HepG2 (cell line): ENCODE results near the gene WDR27. TPM values are rescaled to one million over a fixed set of nuclear protein-coding genes. Genes with fewer than 3 reads are reported as not detected.

ENCODE experiments used
- ASH2L ChIP-seq: fragments of 300-600, 200-600 bp; sonication (generic); IDR thresholded peaks from 2 replicates; pipeline ENCODE4 v1.7.0; 2017; ENCODE audit warnings: low read depth, mild to moderate bottlenecking, moderate library complexity, mixed read lengths, low read length; ENCODE audit not compliant: insufficient read length
- DNMT1 ChIP-seq: sonication (generic); formaldehyde crosslinking; IDR thresholded peaks from 2 replicates; pipeline ENCODE4 v1.5.1; 2020; ENCODE audit warnings: mild to moderate bottlenecking, missing genetic modification reagents
- FOXK1 ChIP-seq: sonication (generic); formaldehyde crosslinking; IDR thresholded peaks from 2 replicates; pipeline ENCODE4 v1.4.0; 2020; ENCODE audit warnings: low read depth, missing genetic modification reagents, borderline replicate concordance
- GTF3A ChIP-seq: sonication (generic); formaldehyde crosslinking; conservative IDR thresholded peaks from 2 replicates; pipeline ENCODE4 v1.4.0; 2020; ENCODE audit warnings: mild to moderate bottlenecking, missing genetic modification reagents
- HMGXB4 ChIP-seq, 2 experiments: sonication (generic) in 1 of 2; formaldehyde crosslinking in 1 of 2; IDR thresholded peaks; 2 replicates each; pipeline versions ENCODE4 v1.4.0 to v1.6.1; 2018 to 2020; ENCODE audit warnings: missing genetic modification reagents in 2 of 2, borderline replicate concordance in 1 of 2, low read depth in 1 of 2, mild to moderate bottlenecking in 1 of 2, missing biosample characterization in 1 of 2
- IKZF4 ChIP-seq: sonication (generic); formaldehyde crosslinking; IDR thresholded peaks from 2 replicates; pipeline ENCODE4 v1.5.1; 2020; ENCODE audit warnings: borderline replicate concordance, mild to moderate bottlenecking, low read depth, missing genetic modification reagents; ENCODE audit errors: not compliant biosample characterization
- IRF9 ChIP-seq: sonication (generic); formaldehyde crosslinking; IDR thresholded peaks from 2 replicates; pipeline ENCODE4 v1.8.0; 2022; ENCODE audit warnings: missing genetic modification reagents, mild to moderate bottlenecking, borderline replicate concordance
- ISL2 ChIP-seq: sonication (generic); formaldehyde crosslinking; IDR thresholded peaks from 2 replicates; pipeline ENCODE4 v1.5.0; 2020; ENCODE audit warnings: missing genetic modification reagents
- NFATC3 ChIP-seq: sonication (generic); formaldehyde crosslinking; IDR thresholded peaks from 2 replicates; pipeline ENCODE4 v1.5.1; 2020; ENCODE audit warnings: mild to moderate bottlenecking, missing genetic modification reagents
- NFRKB ChIP-seq: fragments of 450-650 bp; IDR thresholded peaks from 2 replicates; pipeline ENCODE4 v1.6.1; 2017
- NONO ChIP-seq, 2 experiments: fragments of 450-650 bp in 1 of 2; sonication (generic) in 1 of 2; formaldehyde crosslinking in 1 of 2; IDR thresholded peaks in 1 of 2; conservative IDR thresholded peaks in 1 of 2; 2 replicates each; pipeline versions ENCODE4 v1.6.1 to v1.8.0; 2017 to 2022; ENCODE audit warnings: mild to moderate bottlenecking in 1 of 2, missing genetic modification reagents in 1 of 2, moderate library complexity in 1 of 2
- PAF1 ChIP-seq: IDR thresholded peaks from 2 replicates; pipeline ENCODE4 v1.6.1; 2016; ENCODE audit warnings: missing genetic modification reagents, missing compliant biosample characterization
- PHF21A ChIP-seq: sonication (generic); formaldehyde crosslinking; IDR thresholded peaks from 2 replicates; pipeline ENCODE4 v1.5.0; 2020; ENCODE audit warnings: mild to moderate bottlenecking, missing genetic modification reagents
- PITX1 ChIP-seq: sonication (generic); formaldehyde crosslinking; IDR thresholded peaks from 2 replicates; pipeline ENCODE4 v1.5.1; 2020; ENCODE audit warnings: mild to moderate bottlenecking, missing genetic modification reagents
- RNF2 ChIP-seq: fragments of 450-650 bp; conservative IDR thresholded peaks from 2 replicates; pipeline ENCODE4 v1.6.1; 2016; ENCODE audit warnings: low read depth
- TRIM22 ChIP-seq: fragments of 450-650 bp; IDR thresholded peaks from 2 replicates; pipeline ENCODE4 v1.6.1; 2017
- ZFP82 ChIP-seq: sonication (generic); formaldehyde crosslinking; IDR thresholded peaks from 2 replicates; pipeline ENCODE4 v1.5.1; 2020; ENCODE audit warnings: mild to moderate bottlenecking, missing genetic modification reagents, borderline replicate concordance
- ZNF501 ChIP-seq: sonication (generic); formaldehyde crosslinking; IDR thresholded peaks from 2 replicates; pipeline ENCODE4 v1.5.1; 2020; ENCODE audit warnings: mild to moderate bottlenecking, moderate library complexity, missing genetic modification reagents
- ZNF629 ChIP-seq: sonication (generic); formaldehyde crosslinking; conservative IDR thresholded peaks from 2 replicates; pipeline ENCODE4 v1.5.0; 2020; ENCODE audit warnings: missing genetic modification reagents
- ZNF7 ChIP-seq: IDR thresholded peaks from 2 replicates; pipeline ENCODE4 v1.6.1; 2016; ENCODE audit warnings: missing biosample characterization, missing genetic modification reagents
- ZNF737 ChIP-seq: sonication (generic); formaldehyde crosslinking; IDR thresholded peaks from 2 replicates; pipeline ENCODE4 v1.5.0; 2020; ENCODE audit warnings: missing genetic modification reagents, mild to moderate bottlenecking, borderline replicate concordance
- ZSCAN25 ChIP-seq: sonication (generic); formaldehyde crosslinking; IDR thresholded peaks from 2 replicates; pipeline ENCODE4 v1.8.0; 2022; ENCODE audit warnings: mild to moderate bottlenecking, missing genetic modification reagents
- ZSCAN31 ChIP-seq: sonication (generic); formaldehyde crosslinking; IDR thresholded peaks from 2 replicates; pipeline ENCODE4 v1.5.0; 2020; ENCODE audit warnings: low read depth, mild to moderate bottlenecking, missing genetic modification reagents
- polyA plus RNA-seq, 8 experiments: library from polyadenylated mRNA; depleted of rRNA in 3 of 8; stranded (reverse) in 7 of 8; unstranded in 1 of 8; fragments of >200 nt; fragmentation: Illumina TruSeq in 4 of 8; extraction: Trizol in 4 of 8; gene quantifications; 2 replicates each; pipeline versions ENCODE4 v1.2.1 to v1.2.3, GENCODE V29; 2011 to 2016; ENCODE audit warnings: low read depth in 4 of 8, missing spikeins in 1 of 8, mixed read lengths in 1 of 8; ENCODE audit not compliant: insufficient read depth in 1 of 8
- total RNA-seq, 5 experiments: library from RNA; depleted of rRNA; stranded (reverse); fragments of >200 nt; fragmentation: Illumina TruSeq; extraction: Trizol; gene quantifications; 2 replicates each; pipeline ENCODE4 v1.2.3, GENCODE V29; 2016; ENCODE audit warnings: low read depth in 1 of 5
- TF ChIP-seq, protein P1 (sequence below): IDR thresholded peaks from 2 replicates; pipeline ENCODE4 v1.6.1; 2016; ENCODE audit warnings: low read depth, control low read depth

Gene WDR27
- total and polyA plus RNA-seq, 2 of the 13 experiments (the other 11 are each of a cell fraction or from before 2014, with no cell fraction given): 34.1 to 80.3 TPM

- peak; percentile 92; the same call in 1 of the 2 replicates for TF ChIP-seq IRF9
- TF ChIP-seq ASH2L: no peak
- TF ChIP-seq GTF3A (CRISPR knock-in tag): no peak
- no peak for TF ChIP-seq PAF1 (CRISPR knock-in tag)
- TF ChIP-seq PITX1: no peak
- TF ChIP-seq NONO (IDR thresholded peaks at IDR 0.05): no peak
- TF ChIP-seq NONO (CRISPR knock-in tag; conservative IDR thresholded peaks at IDR 0.05): peak; percentile 89
- no peak for TF ChIP-seq ZNF737 (CRISPR knock-in tag)
- peak; percentile 88; the same call in 1 of the 2 replicates for TF ChIP-seq ZFP82 (CRISPR knock-in tag)
- TF ChIP-seq, protein P1, sequence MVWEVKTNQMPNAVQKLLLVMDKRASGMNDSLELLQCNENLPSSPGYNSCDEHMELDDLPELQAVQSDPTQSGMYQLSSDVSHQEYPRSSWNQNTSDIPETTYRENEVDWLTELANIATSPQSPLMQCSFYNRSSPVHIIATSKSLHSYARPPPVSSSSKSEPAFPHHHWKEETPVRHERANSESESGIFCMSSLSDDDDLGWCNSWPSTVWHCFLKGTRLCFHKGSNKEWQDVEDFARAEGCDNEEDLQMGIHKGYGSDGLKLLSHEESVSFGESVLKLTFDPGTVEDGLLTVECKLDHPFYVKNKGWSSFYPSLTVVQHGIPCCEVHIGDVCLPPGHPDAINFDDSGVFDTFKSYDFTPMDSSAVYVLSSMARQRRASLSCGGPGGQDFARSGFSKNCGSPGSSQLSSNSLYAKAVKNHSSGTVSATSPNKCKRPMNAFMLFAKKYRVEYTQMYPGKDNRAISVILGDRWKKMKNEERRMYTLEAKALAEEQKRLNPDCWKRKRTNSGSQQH: no peak
- TF ChIP-seq ZNF7: no peak
- no peak for TF ChIP-seq ZNF629
- peak; percentile 83 for TF ChIP-seq DNMT1 (CRISPR knock-in tag)
- TF ChIP-seq ZNF501 (CRISPR knock-in tag): peak; percentile 97
- TF ChIP-seq ZSCAN31 (CRISPR knock-in tag): peak; percentile 45; the same call in 1 of the 2 replicates
- peak; percentile 55 for TF ChIP-seq IKZF4 (CRISPR knock-in tag)
- TF ChIP-seq ISL2 (CRISPR knock-in tag): no peak
- peak; percentile 80 for TF ChIP-seq ZSCAN25 (CRISPR knock-in tag)
- TF ChIP-seq NFRKB: no peak
- no peak for TF ChIP-seq FOXK1
- TF ChIP-seq HMGXB4 (CRISPR knock-in tag; IDR thresholded peaks at IDR 0.05; ENCODE audit: borderline replicate concordance in 1 of 2, low read depth in 1 of 2): peak in 1 of 2 experiments; percentile 88; a peak in 1 of 4 replicates
- TF ChIP-seq TRIM22: no peak
- TF ChIP-seq RNF2: no peak; the same call in 1 of the 2 replicates
- TF ChIP-seq NFATC3 (CRISPR knock-in tag): peak; percentile 76; the same call in 1 of the 2 replicates
- no peak for TF ChIP-seq PHF21A (CRISPR knock-in tag)
Observed at GRCh38 chr6:169724494-169725124, 22.8 kb upstream of the WDR27 start, which contains the start of gene PHF10 (continued).
